SU-DHL-6 (cell line): ENCODE data around the gene SORCS2.

Experiments used
- EZH2phosphoT487 ChIP-seq: fragments of 200-600 bp; sonication (generic), shearing (Covaris generic); conservative IDR thresholded peaks from 2 replicates; pipeline ENCODE4 v1.6.1; 2018; ENCODE audit warnings: mild to moderate bottlenecking, antibody characterized with exemption, low read length, moderate library complexity, mixed read lengths
- TF ChIP-seq, protein P1 (sequence below): fragments of 200-600 bp; sonication (generic); IDR thresholded peaks from one replicate; pipeline ENCODE4 v1.5.1; 2017; ENCODE audit warnings: antibody characterized with exemption, mild to moderate bottlenecking, low read length, moderate library complexity; ENCODE audit not compliant: insufficient read depth, poor library complexity, severe bottlenecking

GRCh38 chr4:7336732-7337131, 144.4 kb downstream of the SORCS2 start:
- TF ChIP-seq, protein P1, sequence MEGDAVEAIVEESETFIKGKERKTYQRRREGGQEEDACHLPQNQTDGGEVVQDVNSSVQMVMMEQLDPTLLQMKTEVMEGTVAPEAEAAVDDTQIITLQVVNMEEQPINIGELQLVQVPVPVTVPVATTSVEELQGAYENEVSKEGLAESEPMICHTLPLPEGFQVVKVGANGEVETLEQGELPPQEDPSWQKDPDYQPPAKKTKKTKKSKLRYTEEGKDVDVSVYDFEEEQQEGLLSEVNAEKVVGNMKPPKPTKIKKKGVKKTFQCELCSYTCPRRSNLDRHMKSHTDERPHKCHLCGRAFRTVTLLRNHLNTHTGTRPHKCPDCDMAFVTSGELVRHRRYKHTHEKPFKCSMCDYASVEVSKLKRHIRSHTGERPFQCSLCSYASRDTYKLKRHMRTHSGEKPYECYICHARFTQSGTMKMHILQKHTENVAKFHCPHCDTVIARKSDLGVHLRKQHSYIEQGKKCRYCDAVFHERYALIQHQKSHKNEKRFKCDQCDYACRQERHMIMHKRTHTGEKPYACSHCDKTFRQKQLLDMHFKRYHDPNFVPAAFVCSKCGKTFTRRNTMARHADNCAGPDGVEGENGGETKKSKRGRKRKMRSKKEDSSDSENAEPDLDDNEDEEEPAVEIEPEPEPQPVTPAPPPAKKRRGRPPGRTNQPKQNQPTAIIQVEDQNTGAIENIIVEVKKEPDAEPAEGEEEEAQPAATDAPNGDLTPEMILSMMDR: no peak
- TF ChIP-seq EZH2phosphoT487: no peak
